Mesodermal cell (in vitro differentiated cells): ENCODE data around the gene CTNNBL1.

Experiments used
- H3K27ac ChIP-seq: 2 replicates; pipeline ENCODE4 v1.7.0; 2013; ENCODE audit warnings: mild to moderate bottlenecking, low read depth, low read length, moderate library complexity; ENCODE audit not compliant: severe bottlenecking
- H3K36me3 ChIP-seq: 2 replicates; pipeline ENCODE4 v1.7.1; 2013; ENCODE audit warnings: mild to moderate bottlenecking, low read length, moderate library complexity; ENCODE audit not compliant: control insufficient read depth, insufficient read depth
- H3K4me1 ChIP-seq: one replicate; pipeline ENCODE4 v1.7.1; 2013; ENCODE audit warnings: mild to moderate bottlenecking, low read length; ENCODE audit not compliant: insufficient read depth, control insufficient read depth, poor library complexity, severe bottlenecking
- H3K4me3 ChIP-seq: 2 replicates; pipeline ENCODE4 v1.7.0; 2013; ENCODE audit warnings: low read length, control low read depth, mild to moderate bottlenecking; ENCODE audit not compliant: insufficient read depth, poor library complexity, severe bottlenecking; ENCODE audit errors: extremely low read depth
- H3K9me3 ChIP-seq: 2 replicates; pipeline ENCODE4 v1.7.1; 2013; ENCODE audit warnings: mild to moderate bottlenecking, low read length, moderate library complexity; ENCODE audit not compliant: control insufficient read depth
- WGBS, 2 experiments: methylation state at CpG; one replicate each; pipeline ENCODE4 v1.1.5; 2013; ENCODE audit warnings: missing lambda C conversion rate in 2 of 2; ENCODE audit not compliant: insufficient coverage in 2 of 2; 5-methylcytosine and 5-hydroxymethylcytosine counted together

Gene CTNNBL1

DNA sequence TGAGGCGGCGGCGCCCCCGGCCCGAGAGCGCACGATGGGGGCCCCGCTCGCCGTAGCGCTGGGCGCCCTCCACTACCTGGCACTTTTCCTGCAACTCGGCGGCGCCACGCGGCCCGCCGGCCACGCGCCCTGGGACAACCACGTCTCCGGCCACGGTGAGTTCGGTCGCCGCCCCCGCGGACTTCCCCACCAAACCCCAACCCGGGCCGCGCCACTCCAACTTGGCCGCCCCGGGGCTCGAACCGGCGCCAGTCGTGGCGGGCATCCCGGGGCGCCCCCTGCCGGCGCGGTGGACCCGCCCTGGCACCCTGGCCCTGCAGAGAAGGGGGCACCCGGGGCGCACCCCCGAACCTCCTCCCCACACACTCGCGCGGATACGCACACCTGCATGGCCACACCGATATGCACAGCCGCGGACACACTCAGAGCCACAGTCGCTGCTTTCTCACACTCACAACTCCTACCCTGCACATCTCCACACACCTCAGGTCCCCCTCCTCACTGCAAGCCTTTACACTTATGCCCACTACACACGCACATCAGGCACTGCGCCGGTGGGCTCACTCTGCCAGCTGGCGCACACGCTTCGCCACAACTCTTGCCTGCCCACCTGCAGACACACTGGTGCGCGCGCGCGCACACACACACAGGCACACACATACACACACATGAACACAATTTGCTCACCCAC lies 209.6 kb downstream of the CTNNBL1 start:
- Histone ChIP-seq H3K9me3 (no peaks in the 10 kb centered on the region), H3K27ac (no peak overlapping the region)
- WGBS, 2 experiments, result 55% methylated on average over 34 to 36 of the region's 67 CpGs

DNA sequence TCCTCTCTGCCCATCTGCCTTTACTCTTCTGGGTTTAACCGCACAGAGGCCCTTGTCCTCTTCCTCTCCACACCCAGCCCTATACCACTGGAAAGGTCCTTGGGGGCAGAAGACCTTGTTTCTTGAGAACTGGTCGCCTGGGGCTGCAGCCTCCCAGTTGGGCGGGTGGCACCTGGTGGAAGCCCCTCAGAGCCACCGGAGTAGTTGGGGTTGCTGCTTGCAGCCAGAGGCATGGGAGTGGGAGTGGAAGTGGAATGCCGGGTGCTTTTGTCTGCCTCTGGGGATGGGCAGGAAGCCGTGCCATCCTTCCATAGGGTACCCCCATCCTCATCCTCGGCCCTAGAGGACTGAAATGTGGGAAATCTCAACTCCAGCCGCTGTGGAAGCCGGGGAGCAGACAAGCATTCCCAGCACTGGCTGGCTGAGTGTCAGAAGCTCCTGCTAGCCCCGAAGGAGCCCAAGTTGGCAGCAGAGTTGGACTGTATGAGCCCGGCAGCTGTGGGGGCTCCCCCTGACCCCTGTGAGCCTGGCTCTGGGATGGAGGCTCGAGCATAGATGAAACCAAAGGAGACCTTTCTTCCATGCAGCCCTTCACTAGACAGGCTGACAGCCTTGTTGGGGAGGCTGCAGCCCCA lies 210.3 kb downstream of the CTNNBL1 start:
- peaks cover 19% of the 10 kb centered on the region for H3K4me1 ChIP-seq
- H3K36me3 ChIP-seq, result no peaks in the 10 kb centered on the region
- no peak overlapping the region for H3K4me3 ChIP-seq
- H3K9me3 ChIP-seq, result no peaks in the 10 kb centered on the region
- no peak overlapping the region for H3K27ac ChIP-seq
- 83% methylated on average over 9 to 10 of the region's 12 CpGs for WGBS, 2 experiments

More for the DNA sequence above, 209.6 kb downstream of the CTNNBL1 start:
- Histone ChIP-seq H3K4me3 (peak overlapping the region; percentile 32), H3K4me1 (peaks cover 19% of the 10 kb centered on the region), H3K36me3 (no peaks in the 10 kb centered on the region)

DNA sequence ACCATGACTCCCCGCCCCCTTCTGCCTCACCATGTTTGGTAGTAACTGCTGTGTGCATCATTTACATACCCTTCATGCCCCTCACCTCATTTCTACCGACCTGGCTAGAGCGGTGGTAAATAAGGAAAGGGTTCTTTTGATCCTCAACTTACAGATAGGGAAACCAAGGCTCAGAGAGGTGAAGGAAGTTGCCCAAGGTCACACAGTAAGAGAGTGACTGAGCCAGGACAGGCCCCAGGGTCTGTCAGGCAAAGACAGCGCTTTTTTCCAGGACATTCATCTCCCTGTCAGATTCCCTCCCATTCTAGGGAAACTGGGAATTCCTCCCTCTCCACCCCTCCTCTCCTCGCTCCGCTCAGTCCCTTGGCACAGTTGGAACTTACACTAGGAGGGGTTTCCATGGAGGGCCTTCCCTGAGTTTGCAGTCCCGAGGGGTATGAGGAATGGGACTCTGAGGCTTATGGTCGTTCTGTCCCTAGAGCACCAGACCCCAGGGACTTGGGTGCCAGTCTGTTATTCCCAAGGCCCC lies 211.1 kb downstream of the CTNNBL1 start:
- H3K4me3 ChIP-seq, result no peak overlapping the region
- H3K9me3 ChIP-seq, result no peaks in the 10 kb centered on the region
- 50 to 66% methylated on average over 1 to 2 of the region's 8 CpGs for WGBS, 2 experiments
- peaks cover 19% of the 10 kb centered on the region for H3K4me1 ChIP-seq
- no peak overlapping the region for H3K27ac ChIP-seq
- no peaks in the 10 kb centered on the region for H3K36me3 ChIP-seq

DNA sequence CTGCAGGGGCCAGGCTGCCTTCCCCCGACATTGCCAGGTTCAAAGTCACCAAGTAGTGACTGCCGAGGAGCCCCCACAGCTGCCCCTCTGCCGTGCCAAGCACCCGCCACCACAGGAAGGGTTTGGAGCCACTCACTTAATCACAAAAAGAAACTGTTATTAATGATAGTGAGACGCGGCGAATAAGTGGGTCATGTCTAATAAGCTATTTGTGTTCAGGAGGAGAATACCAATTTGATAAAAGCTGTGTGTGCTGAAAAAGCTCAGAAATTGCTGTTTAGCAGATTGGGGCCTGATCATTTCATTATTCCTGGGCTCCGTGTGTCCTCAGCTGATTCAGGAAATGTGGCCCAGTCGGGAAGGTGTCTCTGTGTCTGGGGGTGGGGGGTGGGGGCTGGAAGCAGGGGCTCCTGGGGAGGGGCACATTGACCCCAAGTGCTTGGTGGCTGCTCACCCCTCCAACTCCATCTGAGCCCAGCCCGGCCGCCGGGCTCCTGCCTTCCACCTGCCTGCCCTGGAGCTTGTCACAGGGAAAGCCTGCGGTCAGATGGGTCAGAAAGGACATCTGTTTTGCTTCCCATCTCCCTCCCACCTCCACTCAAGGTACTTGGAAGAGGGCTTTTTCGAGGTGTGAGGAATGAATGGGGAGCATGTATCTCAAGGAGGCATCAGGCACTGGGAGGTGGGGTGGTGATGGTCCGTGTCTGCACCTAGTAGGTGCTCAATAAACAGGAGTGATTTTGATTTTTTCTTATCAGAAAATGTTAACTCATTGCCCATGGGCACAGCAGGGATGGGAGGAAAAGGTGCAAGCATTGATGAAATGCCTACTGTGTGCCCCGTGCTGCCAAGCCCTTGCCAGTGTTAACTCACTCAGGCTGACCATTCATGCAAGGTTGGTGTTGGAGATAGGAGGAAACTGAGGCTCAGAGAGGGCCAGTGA lies 212.1 kb downstream of the CTNNBL1 start:
- 86 to 91% methylated on average over 6 to 10 of the region's 16 CpGs for WGBS, 2 experiments
- H3K27ac ChIP-seq, result no peak overlapping the region
- no peak overlapping the region for H3K4me3 ChIP-seq

DNA sequence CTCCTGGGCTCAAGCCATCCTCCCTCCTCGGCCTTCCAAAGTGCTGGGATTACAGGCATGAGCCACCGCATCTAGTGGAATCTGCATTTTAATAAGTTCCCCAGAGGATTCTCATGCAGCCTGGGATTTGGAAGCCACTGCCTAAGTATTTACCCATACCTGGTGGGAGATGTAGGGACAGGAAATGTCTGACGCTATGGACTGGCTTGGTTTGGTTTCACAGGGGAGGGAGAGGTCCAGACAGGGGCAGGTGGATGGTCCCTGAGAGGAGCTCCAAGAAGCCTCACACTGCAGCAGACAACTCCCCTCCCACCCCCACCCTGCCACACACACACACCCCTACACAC lies 213.5 kb downstream of the CTNNBL1 start:
- Histone ChIP-seq H3K27ac (peak overlapping the region; percentile 3), H3K4me3 (no peak overlapping the region), H3K4me1 (peaks cover 23% of the 10 kb centered on the region)

More for the DNA sequence above, 212.1 kb downstream of the CTNNBL1 start:
- Histone ChIP-seq H3K36me3 (no peaks in the 10 kb centered on the region), H3K4me1 (peaks cover 19% of the 10 kb centered on the region), H3K9me3 (no peaks in the 10 kb centered on the region)

DNA sequence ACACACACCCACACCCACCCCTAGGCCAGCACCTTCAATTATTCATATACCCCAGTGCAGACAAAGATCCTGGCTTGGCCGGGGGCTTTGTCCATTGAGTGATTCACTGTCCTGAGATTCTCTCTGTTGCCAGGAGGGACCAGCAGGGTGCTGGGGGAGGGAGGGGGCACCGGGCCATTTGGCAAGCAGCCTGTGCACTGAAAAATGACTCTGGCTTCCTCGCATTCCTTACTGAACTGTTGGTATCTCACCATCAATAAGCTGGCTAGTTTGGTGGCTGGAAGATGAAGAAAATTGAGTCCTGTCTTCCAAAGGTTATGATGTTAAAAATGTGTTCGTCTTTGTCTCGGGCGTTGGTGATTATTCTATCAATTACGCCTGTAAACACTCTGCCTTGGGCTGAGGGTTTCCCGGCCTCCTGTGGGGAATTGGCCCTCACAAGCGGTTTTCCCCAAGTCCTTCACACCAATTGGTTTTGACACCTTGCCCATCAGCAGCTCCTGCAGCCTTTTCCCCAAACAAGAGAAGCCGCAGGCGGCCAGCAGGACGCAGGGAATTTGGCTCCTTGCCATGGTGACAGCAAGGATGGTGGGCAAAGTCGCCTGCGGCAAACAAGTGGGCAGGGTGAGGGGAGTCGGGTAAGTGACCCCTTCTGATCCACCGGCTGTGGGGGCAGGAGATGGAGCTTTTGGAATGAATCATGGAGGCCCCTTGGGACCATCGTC lies 214.0 kb downstream of the CTNNBL1 start:
- peaks cover 23% of the 10 kb centered on the region for H3K4me1 ChIP-seq
- H3K9me3 ChIP-seq, result no peaks in the 10 kb centered on the region
- H3K27ac ChIP-seq, result peak overlapping the region; percentile 3
- H3K36me3 ChIP-seq, result no peaks in the 10 kb centered on the region
- no peak overlapping the region for H3K4me3 ChIP-seq
- WGBS, 2 experiments, result 20 to 39% methylated on average over 11 to 16 of the region's 17 CpGs

More for the DNA sequence above, 213.5 kb downstream of the CTNNBL1 start:
- H3K36me3 ChIP-seq, result no peaks in the 10 kb centered on the region
- H3K9me3 ChIP-seq, result no peaks in the 10 kb centered on the region
- 44% methylated on average over 2 of the region's 3 CpGs; no CpG with 5 or more reads in 1 of the 2 experiments for WGBS, 2 experiments

DNA sequence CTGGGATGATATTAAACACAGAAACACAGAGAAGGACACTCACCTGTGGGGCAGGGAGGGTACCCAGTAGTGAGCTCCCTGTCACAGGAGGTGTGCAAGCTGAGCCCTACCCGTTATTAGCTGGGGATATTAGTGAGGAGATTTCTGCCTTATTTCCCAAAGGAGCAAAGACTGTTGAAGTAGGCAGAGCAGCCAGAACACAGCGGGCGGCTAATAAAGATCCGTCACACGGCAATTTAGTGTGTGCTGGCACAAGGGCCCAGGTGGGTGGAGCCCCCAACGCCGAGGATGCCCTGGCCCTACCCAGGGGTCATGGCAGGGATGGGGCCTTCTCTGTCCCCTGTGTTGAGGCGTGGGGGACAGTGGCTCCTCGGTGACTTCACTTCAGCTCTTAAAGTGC lies 217.4 kb downstream of the CTNNBL1 start:
- Histone ChIP-seq H3K4me3 (no peak overlapping the region), H3K36me3 (no peaks in the 10 kb centered on the region), H3K4me1 (peaks cover 40% of the 10 kb centered on the region), H3K27ac (no peak overlapping the region), H3K9me3 (no peaks in the 10 kb centered on the region)
- WGBS, 2 experiments, result 70 to 83% methylated on average over 7 of the region's 9 CpGs

DNA sequence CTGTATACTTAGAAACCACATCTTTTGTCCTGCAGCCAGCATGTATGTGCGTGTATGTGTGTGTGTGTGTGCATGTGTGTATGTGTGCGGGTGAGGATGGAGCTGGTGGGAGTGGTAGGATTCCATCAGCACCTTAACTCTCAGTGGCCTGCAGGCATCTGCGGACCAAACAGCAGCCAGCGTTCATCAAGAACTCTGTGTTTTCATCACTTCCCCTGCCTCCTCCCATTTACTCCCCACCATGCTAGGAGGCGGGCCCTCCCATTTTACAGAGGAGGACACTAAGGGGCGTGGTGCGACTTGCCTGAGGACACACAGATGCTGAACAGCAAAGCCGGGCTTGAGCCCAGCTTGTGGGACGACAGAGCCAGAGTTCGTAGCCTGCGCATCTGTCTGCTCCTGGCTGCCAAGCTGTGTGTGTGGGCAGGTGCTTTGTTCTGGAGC lies 218.0 kb downstream of the CTNNBL1 start:
- H3K9me3 ChIP-seq, result no peaks in the 10 kb centered on the region
- H3K27ac ChIP-seq, result no peak overlapping the region
- peaks cover 40% of the 10 kb centered on the region for H3K4me1 ChIP-seq
- 13 to 15% methylated on average over 7 to 9 of the region's 11 CpGs for WGBS, 2 experiments
- no peaks in the 10 kb centered on the region for H3K36me3 ChIP-seq
- H3K4me3 ChIP-seq, result no peak overlapping the region

DNA sequence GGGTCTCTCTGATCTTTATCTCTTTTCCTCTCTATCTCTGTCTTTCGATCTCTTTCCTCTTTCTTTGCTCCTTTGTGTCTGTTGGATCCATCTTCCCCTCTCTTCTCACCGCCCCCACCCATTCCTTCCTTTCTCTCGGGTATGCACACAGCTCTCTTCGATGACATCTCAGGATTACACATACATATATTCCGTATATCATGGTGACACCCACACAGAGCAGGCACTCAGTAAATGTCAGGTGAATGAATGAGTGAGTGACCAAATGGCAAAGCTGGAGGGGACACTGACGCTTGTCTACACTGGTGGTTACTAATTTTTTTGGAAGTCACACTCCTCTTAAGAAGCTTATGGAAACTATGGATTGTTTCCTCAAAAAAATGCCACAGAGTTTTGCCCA lies 219.0 kb downstream of the CTNNBL1 start:
- Histone ChIP-seq H3K27ac (no peak overlapping the region), H3K36me3 (no peaks in the 10 kb centered on the region), H3K4me3 (no peak overlapping the region), H3K4me1 (peaks cover 31% of the 10 kb centered on the region), H3K9me3 (no peaks in the 10 kb centered on the region)
- whole genome bisulfite sequencing, 2 experiments, result 75 to 80% methylated on average over 1 to 4 of the region's 6 CpGs
